Central memory CD8-positive, alpha-beta T cell (primary cell): ENCODE measurements around the gene SRSF9.

Experiments used
- ATAC-seq: fragments of 150-1000 bp; cut with Tn5 transposase; replicated peaks from 2 replicates; pipeline ENCODE4 v1.10.0; 2022; ENCODE audit warnings: mild to moderate bottlenecking, moderate FRiP score, moderate number of reproducible peaks; ENCODE audit not compliant: poor library complexity, severe bottlenecking; ENCODE audit errors: extremely low read depth
- DNase-seq, 2 donors: peaks; one replicate each; pipeline ENCODE4 v3.0.0; 2021; ENCODE audit warnings: low spot score in 2 of 2
- H3K27ac Mint-ChIP-seq: one replicate; pipeline ENCODE4 v1.8.0; 2022; ENCODE audit warnings: low read depth, mild to moderate bottlenecking, moderate library complexity, mixed read lengths
- H3K27me3 Mint-ChIP-seq: one replicate; pipeline ENCODE4 v1.8.0; 2022; ENCODE audit warnings: mixed read lengths
- H3K36me3 Mint-ChIP-seq: one replicate; pipeline ENCODE4 v1.8.0; 2022; ENCODE audit warnings: mild to moderate bottlenecking, moderate library complexity, mixed read lengths; ENCODE audit not compliant: insufficient read depth
- H3K4me1 Mint-ChIP-seq: one replicate; pipeline ENCODE4 v1.8.0; 2022; ENCODE audit warnings: mixed read lengths
- H3K4me3 Mint-ChIP-seq: one replicate; pipeline ENCODE4 v1.8.0; 2022; ENCODE audit warnings: mild to moderate bottlenecking, moderate library complexity, mixed read lengths
- H3K9me3 Mint-ChIP-seq: one replicate; pipeline ENCODE4 v1.8.0; 2022; ENCODE audit warnings: mixed read lengths

Gene SRSF9

GRCh38 chr12:120474616-120474960, 5.0 kb upstream of the SRSF9 start:
- no peak for DNase-seq
- H3K4me1 Mint-ChIP-seq = peaks cover 37% of the 10 kb centered on the region
- peaks cover 8% of the 10 kb centered on the region for H3K36me3 Mint-ChIP-seq
- no peak overlapping the region for H3K4me3 Mint-ChIP-seq
- peak overlapping the region; percentile 7 for H3K27ac Mint-ChIP-seq
- H3K9me3 Mint-ChIP-seq = no peaks in the 10 kb centered on the region
- H3K27me3 Mint-ChIP-seq = no peaks in the 10 kb centered on the region
- no peak for ATAC-seq

- DNase-seq (no peak), ATAC-seq (no peak)
- Mint-ChIP-seq H3K27me3 (no peaks in the 10 kb centered on the region), H3K36me3 (peaks cover 9% of the 10 kb centered on the region), H3K4me1 (peaks cover 33% of the 10 kb centered on the region), H3K4me3 (no peak overlapping the region), H3K27ac (no peak overlapping the region), H3K9me3 (no peaks in the 10 kb centered on the region)
Observed at GRCh38 chr12:120473807-120474615, 4.5 kb upstream of the SRSF9 start.

- no peak overlapping the region for H3K27ac Mint-ChIP-seq
- H3K9me3 Mint-ChIP-seq = no peaks in the 10 kb centered on the region
- H3K36me3 Mint-ChIP-seq = peaks cover 18% of the 10 kb centered on the region
- DNase-seq = no peak
- ATAC-seq = no peak
- no peak overlapping the region for H3K4me3 Mint-ChIP-seq
- no peaks in the 10 kb centered on the region for H3K27me3 Mint-ChIP-seq
- H3K4me1 Mint-ChIP-seq = peaks cover 43% of the 10 kb centered on the region
Observed at GRCh38 chr12:120472521-120472920, 3.0 kb upstream of the SRSF9 start.

- peak in 1 of 2 donors; percentile 33 for DNase-seq
- no peak for ATAC-seq
- peaks cover 60% of the 10 kb centered on the region for H3K4me1 Mint-ChIP-seq
- H3K4me3 Mint-ChIP-seq = peak overlapping the region; percentile 88
- no peaks in the 10 kb centered on the region for H3K27me3 Mint-ChIP-seq
- H3K27ac Mint-ChIP-seq = peak overlapping the region; percentile 88
- H3K9me3 Mint-ChIP-seq = no peaks in the 10 kb centered on the region
- H3K36me3 Mint-ChIP-seq = peaks cover 27% of the 10 kb centered on the region
Observed at GRCh38 chr12:120470150-120470784, 719 bp upstream of the SRSF9 start.

GRCh38 chr12:120468821-120469449, 613 bp downstream of the SRSF9 start:
- Mint-ChIP-seq H3K36me3 (peaks cover 40% of the 10 kb centered on the region), H3K27me3 (no peaks in the 10 kb centered on the region), H3K4me3 (peak overlapping the region; percentile 88), H3K9me3 (no peaks in the 10 kb centered on the region), H3K27ac (peak overlapping the region; percentile 88), H3K4me1 (peaks cover 58% of the 10 kb centered on the region)
- peak; percentile 46 for ATAC-seq
- no peak for DNase-seq

GRCh38 chr12:120468325-120468820, 1.2 kb downstream of the SRSF9 start:
- H3K27ac Mint-ChIP-seq = peak overlapping the region; percentile 88
- DNase-seq (no peak), ATAC-seq (no peak)
- H3K4me1 Mint-ChIP-seq = peaks cover 54% of the 10 kb centered on the region
- H3K36me3 Mint-ChIP-seq = peaks cover 46% of the 10 kb centered on the region
- no peaks in the 10 kb centered on the region for H3K9me3 Mint-ChIP-seq
- no peaks in the 10 kb centered on the region for H3K27me3 Mint-ChIP-seq
- H3K4me3 Mint-ChIP-seq = peak overlapping the region; percentile 88

- Mint-ChIP-seq H3K27ac (peak overlapping the region; percentile 88), H3K4me3 (peak overlapping the region; percentile 88), H3K4me1 (peaks cover 45% of the 10 kb centered on the region), H3K9me3 (no peaks in the 10 kb centered on the region), H3K36me3 (peaks cover 53% of the 10 kb centered on the region), H3K27me3 (no peaks in the 10 kb centered on the region)
- ATAC-seq (no peak), DNase-seq (no peak)
Observed at GRCh38 chr12:120467439-120467838, 2.1 kb downstream of the SRSF9 start.

GRCh38 chr12:120466560-120467315, 2.8 kb downstream of the SRSF9 start:
- H3K4me3 Mint-ChIP-seq = no peak overlapping the region
- H3K27ac Mint-ChIP-seq = no peak overlapping the region
- DNase-seq (peak in 1 of 2 donors; percentile 27), ATAC-seq (no peak)
- peaks cover 60% of the 10 kb centered on the region for H3K36me3 Mint-ChIP-seq
- H3K4me1 Mint-ChIP-seq = peaks cover 38% of the 10 kb centered on the region
- no peaks in the 10 kb centered on the region for H3K27me3 Mint-ChIP-seq
- no peaks in the 10 kb centered on the region for H3K9me3 Mint-ChIP-seq

GRCh38 chr12:120465756-120466155, 3.8 kb downstream of the SRSF9 start:
- peaks cover 68% of the 10 kb centered on the region for H3K36me3 Mint-ChIP-seq

GRCh38 chr12:120463712-120464111, 5.8 kb downstream of the SRSF9 start:
- Mint-ChIP-seq H3K4me3 (no peak overlapping the region), H3K9me3 (no peaks in the 10 kb centered on the region), H3K27ac (no peak overlapping the region), H3K4me1 (peaks cover 37% of the 10 kb centered on the region), H3K36me3 (peaks cover 78% of the 10 kb centered on the region), H3K27me3 (no peaks in the 10 kb centered on the region)
- DNase-seq (no peak), ATAC-seq (no peak)

More at GRCh38 chr12:120465756-120466155, 3.8 kb downstream of the SRSF9 start:
- ATAC-seq (no peak), DNase-seq (no peak)
- Mint-ChIP-seq H3K4me3 (no peak overlapping the region), H3K4me1 (peaks cover 37% of the 10 kb centered on the region), H3K9me3 (no peaks in the 10 kb centered on the region), H3K27me3 (no peaks in the 10 kb centered on the region), H3K27ac (no peak overlapping the region)

- ATAC-seq = no peak
- Mint-ChIP-seq H3K27me3 (no peaks in the 10 kb centered on the region), H3K4me3 (no peak overlapping the region), H3K9me3 (no peaks in the 10 kb centered on the region), H3K36me3 (peaks cover 87% of the 10 kb centered on the region), H3K4me1 (peaks cover 23% of the 10 kb centered on the region), H3K27ac (no peak overlapping the region)
- DNase-seq = no peak
Observed at GRCh38 chr12:120462099-120462640, 7.4 kb downstream of the SRSF9 start.

- DNase-seq (no peak), ATAC-seq (no peak)
- peaks cover 88% of the 10 kb centered on the region for H3K36me3 Mint-ChIP-seq
- H3K4me3 Mint-ChIP-seq = no peak overlapping the region
- peaks cover 4% of the 10 kb centered on the region for H3K4me1 Mint-ChIP-seq
- no peak overlapping the region for H3K27ac Mint-ChIP-seq
- no peaks in the 10 kb centered on the region for H3K9me3 Mint-ChIP-seq
- H3K27me3 Mint-ChIP-seq = no peaks in the 10 kb centered on the region
Observed at GRCh38 chr12:120460157-120460556, 9.4 kb downstream of the SRSF9 start.
